Astrocyte of the spinal cord (primary cell): ENCODE data around the gene GCN1.
A peak's percentile ranks its signal among the peaks of the same experiment; 100 is the strongest.
"Not testable (repeated sequence)": the region's sequence is repeated elsewhere in the genome, so short reads cannot be mapped to it uniquely, and the experiment has no call there.

Source experiments
- DNase-seq: peaks from one replicate; pipeline ENCODE4 v3.0.0; 2011; ENCODE audit warnings: low read depth, low spot score
- H3K4me3 ChIP-seq: 2 replicates; pipeline ENCODE4 v1.5.1; 2011; ENCODE audit warnings: low read depth, mild to moderate bottlenecking, low read length, moderate library complexity
- CTCF ChIP-seq: IDR thresholded peaks from 2 replicates; pipeline ENCODE4 v1.5.1; 2012; ENCODE audit warnings: low read depth, mild to moderate bottlenecking, low read length, inconsistent platforms
- in situ Hi-C: cut with HindIII; loops from 2 replicates; pipeline ENCODE4 v1.10.0; 2017; ENCODE audit warnings: low sequenced_read_pairs

The GCN1 gene

GRCh38 chr12:120199595-120200306 lies 5.2 kb upstream of the GCN1 start:
- DNase-seq, result peak; percentile 76
- peak overlapping the region; percentile 99 for H3K4me3 ChIP-seq
- TF ChIP-seq CTCF, result no peak
- in situ Hi-C loops, result no loop called here

DNA sequence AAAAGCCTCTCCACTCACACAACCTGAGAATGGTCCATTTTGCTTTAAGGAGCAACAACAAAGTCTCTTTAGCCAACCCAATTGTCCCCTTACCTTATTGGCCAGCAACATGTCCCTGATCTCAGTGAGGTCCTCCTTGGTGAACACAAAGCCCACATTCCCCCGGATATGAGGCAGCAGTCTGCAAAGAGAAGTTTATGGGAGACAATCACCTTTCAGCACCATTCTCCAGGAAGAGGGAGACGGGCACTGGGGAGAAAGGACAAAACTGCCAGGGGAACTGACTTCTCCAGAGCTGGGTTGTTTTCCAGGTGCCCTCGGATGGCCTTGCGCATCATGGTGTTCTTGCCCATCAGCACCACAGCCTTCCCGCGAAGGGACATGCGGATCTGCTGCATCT lies 4.5 kb upstream of the GCN1 start:
- no peak for DNase-seq
- peak overlapping the region; percentile 99 for H3K4me3 ChIP-seq
- in situ Hi-C loops, result no loop called here
- no peak for TF ChIP-seq CTCF

- in situ Hi-C loops, result no loop called here
- H3K4me3 ChIP-seq, result no peak overlapping the region
- TF ChIP-seq CTCF, result no peak
- DNase-seq, result no peak
Measured at GRCh38 chr12:120197542-120197887, 3.0 kb upstream of the GCN1 start.

DNA sequence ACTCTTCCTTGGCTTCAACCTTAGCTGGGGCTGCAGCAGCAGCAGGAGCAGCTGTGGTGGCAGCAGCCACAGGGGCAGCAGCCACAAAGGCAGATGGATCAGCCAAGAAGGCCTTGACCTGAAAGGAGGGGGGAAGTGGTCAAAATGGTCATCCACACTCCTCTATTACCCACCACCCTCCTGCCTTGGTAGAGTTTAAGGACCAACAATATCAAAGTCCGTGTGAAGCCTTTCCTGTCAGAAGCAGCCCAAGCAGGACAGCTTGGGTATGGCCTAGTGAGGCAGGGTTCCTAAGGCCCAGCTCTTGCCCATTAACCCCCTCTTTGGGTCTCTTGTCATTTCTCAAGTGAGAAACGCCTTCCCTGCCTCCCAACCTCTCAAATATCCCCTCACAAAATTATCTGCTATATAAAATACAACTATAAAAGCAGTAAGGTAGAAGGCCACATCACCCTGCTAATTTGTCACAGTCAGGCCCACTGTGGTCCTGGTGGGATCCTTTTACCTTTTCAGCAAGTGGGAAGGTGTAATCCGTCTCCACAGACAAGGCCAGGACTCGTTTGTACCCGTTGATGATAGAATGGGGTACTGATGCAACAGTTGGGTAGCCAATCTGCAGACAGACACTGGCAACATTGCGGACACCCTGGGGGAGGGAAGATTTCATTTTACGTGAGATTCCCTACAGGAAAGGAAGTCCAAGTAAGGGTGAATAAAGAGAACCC lies 2.5 kb upstream of the GCN1 start:
- in situ Hi-C loops, DNase-seq, H3K4me3 ChIP-seq: not testable (repeated sequence)

DNA sequence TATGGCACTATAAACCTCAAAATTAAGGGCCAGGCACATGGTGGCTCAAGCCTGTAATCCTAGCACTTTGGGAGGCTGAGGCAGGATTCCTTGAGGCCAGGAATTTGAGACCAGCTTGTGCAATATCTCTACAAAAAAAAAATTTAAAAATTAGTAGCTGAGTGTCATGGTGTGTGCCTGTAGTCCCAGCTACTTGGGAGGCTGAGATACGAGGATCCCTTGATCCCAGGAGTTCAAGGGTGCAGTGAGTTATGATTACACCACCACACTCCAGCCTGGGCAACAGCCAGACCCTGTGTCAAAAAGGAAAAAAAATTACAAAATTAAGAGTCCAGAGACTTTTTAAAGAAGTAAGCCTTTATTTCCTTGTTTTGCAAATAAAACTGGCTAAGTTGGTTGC lies 1.8 kb upstream of the GCN1 start:
- in situ Hi-C loops, result no loop called here
- H3K4me3 ChIP-seq, result no peak overlapping the region
- DNase-seq, result no peak
- no peak for TF ChIP-seq CTCF

- in situ Hi-C loops, result no loop called here
- peak overlapping the region; percentile 72 for H3K4me3 ChIP-seq
- no peak for DNase-seq
- no peak for TF ChIP-seq CTCF
Measured at GRCh38 chr12:120194226-120194533, 335 bp downstream of the GCN1 start.

DNA sequence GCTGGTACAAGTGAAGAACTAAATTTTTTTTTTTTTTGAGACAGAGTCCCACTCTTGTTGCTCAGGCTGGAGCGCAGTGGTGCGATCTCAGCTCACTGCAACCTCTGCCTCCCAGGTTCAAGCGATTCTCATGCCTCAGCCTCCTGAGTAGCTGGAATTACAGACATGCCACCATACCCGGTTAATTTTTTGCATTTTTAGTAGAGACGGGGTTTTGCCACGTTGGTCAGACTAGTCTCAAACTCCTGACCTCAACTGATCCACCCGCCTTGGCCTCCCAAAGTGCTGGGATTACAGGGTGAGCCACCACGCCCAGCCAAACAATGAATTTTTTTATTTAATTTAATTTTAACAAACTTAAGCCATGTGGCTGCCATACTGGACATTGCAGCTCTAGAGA lies 1.2 kb downstream of the GCN1 start:
- peak overlapping the region; percentile 72 for H3K4me3 ChIP-seq
- in situ Hi-C loops, DNase-seq: not testable (repeated sequence)
